Epithelial cell of proximal tubule (primary cell): ENCODE data around the gene TSPYL1. TPM values are rescaled to one million over a fixed set of nuclear protein-coding genes. Genes with fewer than 3 reads are reported as not detected.
A peak's percentile ranks its signal among the peaks of the same experiment; 100 is the strongest.
"Not testable (repeated sequence)": the region's sequence is repeated elsewhere in the genome, so short reads cannot be mapped to it uniquely, and the experiment has no call there.

Source experiments
- DNase-seq: peaks from one replicate; pipeline ENCODE4 v3.0.0-alpha.2; 2011; ENCODE audit warnings: low read depth
- H3K4me3 ChIP-seq: 2 replicates; pipeline ENCODE4 v1.5.1; 2011; ENCODE audit warnings: low read depth, mild to moderate bottlenecking, low read length
- CTCF ChIP-seq: conservative IDR thresholded peaks from 2 replicates; pipeline ENCODE4 v1.5.1; 2012; ENCODE audit warnings: low read depth, mild to moderate bottlenecking, low read length
- total RNA-seq: library from RNA; depleted of rRNA; stranded (reverse); fragments of >200 nt; gene quantifications from 2 replicates; pipeline ENCODE4 v1.2.3, GENCODE V29; 2015

The TSPYL1 gene
- total RNA-seq, result 67.6 and 72.3 TPM in 2 replicates

- TF ChIP-seq CTCF, result no peak
- peak; percentile 80 for DNase-seq
- peak within 1 kb of the TSS; percentile 90 for H3K4me3 ChIP-seq
Measured at GRCh38 chr6:116279232-116280160, at the start of gene TSPYL1. TSPYL1 (minus strand) TSS chr6:116279930; CDS start chr6:116279830, 100 bp downstream.

- TF ChIP-seq CTCF, result no peak
- H3K4me3 ChIP-seq, result no peak overlapping the region
- DNase-seq, result no peak
Measured at GRCh38 chr6:116329156-116329555, 49.4 kb upstream of the TSPYL1 start.

- H3K4me3 ChIP-seq, result no peak overlapping the region
- no peak for TF ChIP-seq CTCF
- DNase-seq, result no peak
Measured at GRCh38 chr6:116328528-116328903, 48.8 kb upstream of the TSPYL1 start.

- no peak for TF ChIP-seq CTCF
- DNase-seq, result no peak
Measured at GRCh38 chr6:116327803-116328527, 48.2 kb upstream of the TSPYL1 start.

GRCh38 chr6:116326996-116327395 lies 47.3 kb upstream of the TSPYL1 start:
- DNase-seq, result no peak
- no peak for TF ChIP-seq CTCF
- no peak overlapping the region for H3K4me3 ChIP-seq

More at GRCh38 chr6:116327803-116328527, 48.2 kb upstream of the TSPYL1 start:
- no peak overlapping the region for H3K4me3 ChIP-seq

- no peak for DNase-seq
- H3K4me3 ChIP-seq, result no peak overlapping the region
- no peak for TF ChIP-seq CTCF
Measured at GRCh38 chr6:116326181-116326671, 46.5 kb upstream of the TSPYL1 start.

- DNase-seq, H3K4me3 ChIP-seq: not testable (repeated sequence)
Measured at GRCh38 chr6:116325634-116326132, 46.0 kb upstream of the TSPYL1 start.
